Fibroblast of lung (primary cell): ENCODE data around the gene CSTF2T. TPM values are rescaled to one million over a fixed set of nuclear protein-coding genes. Genes with fewer than 3 reads are reported as not detected.

ENCODE experiments used
- DNase-seq, 2 donors: peaks; one replicate each; pipeline versions ENCODE4 v3.0.0 to v3.0.0-alpha.2; 2010; ENCODE audit warnings: low read depth in 2 of 2
- H2AFZ ChIP-seq: 2 replicates; pipeline ENCODE4 v1.5.1; 2012; ENCODE audit warnings: low read length, control low read depth, inconsistent platforms
- H3K27ac ChIP-seq: 2 replicates; pipeline ENCODE4 v1.5.1; 2011; ENCODE audit warnings: low read length, control low read depth; ENCODE audit not compliant: insufficient read depth
- H3K27me3 ChIP-seq: 2 replicates; pipeline ENCODE4 v1.5.1; 2011; ENCODE audit warnings: mild to moderate bottlenecking, low read length; ENCODE audit not compliant: control insufficient read depth, insufficient read depth
- H3K36me3 ChIP-seq: 2 replicates; pipeline ENCODE4 v1.5.1; 2011; ENCODE audit warnings: low read length; ENCODE audit not compliant: control insufficient read depth, insufficient read depth
- H3K4me1 ChIP-seq: 2 replicates; pipeline ENCODE4 v1.5.1; 2011; ENCODE audit warnings: low read length; ENCODE audit not compliant: control insufficient read depth, insufficient read depth; ENCODE audit errors: extremely low read depth
- H3K4me2 ChIP-seq: 2 replicates; pipeline ENCODE4 v1.5.1; 2011; ENCODE audit warnings: low read length, control low read depth; ENCODE audit not compliant: insufficient read depth; ENCODE audit errors: extremely low read depth
- H3K4me3 ChIP-seq, 4 experiments: fragments of 200-600 bp in 1 of 4; sonication (generic) in 1 of 4; replicated peaks in 1 of 4; 2 replicates each; pipeline ENCODE4 v1.5.1; 2011 to 2016; ENCODE audit warnings: low read length in 4 of 4, low read depth in 3 of 4, mild to moderate bottlenecking in 3 of 4, control low read depth in 2 of 4, inconsistent platforms in 1 of 4, mixed read lengths in 1 of 4; ENCODE audit not compliant: insufficient read depth in 1 of 4; ENCODE audit errors: control extremely low read depth in 1 of 4
- H3K79me2 ChIP-seq: 2 replicates; pipeline ENCODE4 v1.5.1; 2012; ENCODE audit warnings: mild to moderate bottlenecking, low read length, inconsistent platforms; ENCODE audit not compliant: control insufficient read depth, insufficient read depth
- H3K9ac ChIP-seq: 2 replicates; pipeline ENCODE4 v1.5.1; 2011; ENCODE audit warnings: mild to moderate bottlenecking, low read length, control low read depth; ENCODE audit not compliant: insufficient read depth
- H3K9me3 ChIP-seq: 2 replicates; pipeline ENCODE4 v1.5.1; 2012; ENCODE audit warnings: low read depth, low read length; ENCODE audit not compliant: control insufficient read depth, insufficient read depth
- H4K20me1 ChIP-seq: 2 replicates; pipeline ENCODE4 v1.5.1; 2011; ENCODE audit warnings: low read length; ENCODE audit not compliant: control insufficient read depth, insufficient read depth; ENCODE audit errors: extremely low read depth
- CTCF ChIP-seq, 2 donors: IDR thresholded peaks in 1 of 2; conservative IDR thresholded peaks in 1 of 2; 1 replicate in 1 of 2; 2 replicates in 1 of 2; pipeline ENCODE4 v1.5.1; 2011 to 2012; ENCODE audit warnings: low read length in 2 of 2, control low read depth in 1 of 2, inconsistent platforms in 1 of 2, low read depth in 1 of 2, mild to moderate bottlenecking in 1 of 2
- EZH2 ChIP-seq: IDR thresholded peaks from 2 replicates; pipeline ENCODE4 v1.5.1; 2012; ENCODE audit warnings: low read length, control low read depth, mild to moderate bottlenecking; ENCODE audit errors: missing control alignments
- polyA plus RNA-seq, 2 donors: library from polyadenylated mRNA; depleted of rRNA in 1 of 2; stranded (reverse) in 1 of 2; unstranded in 1 of 2; fragments of >200 nt; gene quantifications; 2 replicates each; pipeline ENCODE4 v1.2.1, GENCODE V29; 2011 to 2012; ENCODE audit warnings: missing spikeins in 1 of 2
- total RNA-seq: library from RNA; depleted of rRNA; stranded (reverse); fragments of >200 nt; gene quantifications from 2 replicates; pipeline ENCODE4 v1.2.1, GENCODE V29; 2014

CSTF2T gene
- total and polyA plus RNA-seq, 2 donors (not counting 1 experiment from before 2014, with no cell fraction given) = 5.9 to 14.9 TPM

DNA sequence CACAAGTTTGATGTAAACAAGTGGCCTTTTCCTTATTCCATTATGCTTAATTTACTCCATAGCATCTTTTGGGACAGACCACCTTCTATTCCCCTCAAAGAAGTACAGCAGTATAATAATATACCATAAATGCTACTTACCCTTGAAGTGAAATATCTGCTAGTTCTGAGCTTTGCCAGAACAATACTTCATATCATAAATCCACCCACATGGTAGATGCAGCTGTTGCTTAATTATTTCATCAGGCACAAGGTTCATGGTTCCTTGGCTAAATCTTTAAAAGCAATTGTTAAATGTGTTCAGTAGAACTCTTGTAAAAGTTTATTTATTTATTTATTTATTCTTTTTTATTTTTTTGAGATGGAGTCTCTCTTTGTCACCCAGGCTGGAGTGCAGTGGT, 32.9 kb downstream of the CSTF2T start:
- Histone ChIP-seq H3K4me3 (no peak overlapping the region), H2AFZ (no peak overlapping the region), H3K27me3 (no peaks in the 10 kb centered on the region), H3K4me2 (no peak overlapping the region), H3K4me1 (no peaks in the 10 kb centered on the region), H3K36me3 (no peaks in the 10 kb centered on the region), H3K79me2 (no peaks in the 10 kb centered on the region), H3K9ac (no peak overlapping the region), H4K20me1 (no peaks in the 10 kb centered on the region), H3K27ac (no peak overlapping the region), H3K9me3 (no peaks in the 10 kb centered on the region)
- peak in 1 of 2 donors; percentile 53 for DNase-seq
- TF ChIP-seq CTCF (conservative IDR thresholded peaks at IDR 0.05 in 1 of 2, IDR thresholded peaks at IDR 0.05 in 1 of 2; ENCODE audit: low read depth in 1 of 2, low read length in 2 of 2) = no peak
- no peak for TF ChIP-seq EZH2

DNA sequence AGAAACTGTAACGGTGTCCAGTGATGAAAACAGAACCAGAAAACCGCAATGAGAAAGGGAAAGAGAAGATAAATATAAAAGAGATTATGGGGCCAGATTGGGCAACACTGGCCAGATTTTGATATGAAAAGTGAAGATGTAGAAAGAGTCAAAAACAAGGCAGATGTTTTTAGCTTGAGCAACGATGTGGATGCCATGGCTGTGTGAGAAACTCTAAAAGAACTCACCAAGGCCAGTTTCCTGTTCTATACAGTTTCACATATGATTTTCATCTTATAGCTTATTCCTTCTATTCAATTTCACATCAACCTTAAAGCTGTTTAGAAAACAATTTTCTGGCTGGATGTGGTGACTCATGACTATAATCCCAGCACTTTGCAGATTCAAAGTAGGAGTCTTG, 36.3 kb downstream of the CSTF2T start:
- H3K4me3 ChIP-seq = no peak overlapping the region
- H3K27me3 ChIP-seq = no peaks in the 10 kb centered on the region
- H3K79me2 ChIP-seq = no peaks in the 10 kb centered on the region
- no peak overlapping the region for H3K9ac ChIP-seq
- no peaks in the 10 kb centered on the region for H4K20me1 ChIP-seq
- TF ChIP-seq CTCF (conservative IDR thresholded peaks at IDR 0.05 in 1 of 2, IDR thresholded peaks at IDR 0.05 in 1 of 2; ENCODE audit: low read depth in 1 of 2, low read length in 2 of 2) = no peak
- TF ChIP-seq EZH2 = no peak
- DNase-seq = no peak
- no peaks in the 10 kb centered on the region for H3K9me3 ChIP-seq
- no peaks in the 10 kb centered on the region for H3K4me1 ChIP-seq
- no peak overlapping the region for H3K4me2 ChIP-seq
- no peaks in the 10 kb centered on the region for H3K36me3 ChIP-seq
- no peak overlapping the region for H3K27ac ChIP-seq
- no peak overlapping the region for H2AFZ ChIP-seq

DNA sequence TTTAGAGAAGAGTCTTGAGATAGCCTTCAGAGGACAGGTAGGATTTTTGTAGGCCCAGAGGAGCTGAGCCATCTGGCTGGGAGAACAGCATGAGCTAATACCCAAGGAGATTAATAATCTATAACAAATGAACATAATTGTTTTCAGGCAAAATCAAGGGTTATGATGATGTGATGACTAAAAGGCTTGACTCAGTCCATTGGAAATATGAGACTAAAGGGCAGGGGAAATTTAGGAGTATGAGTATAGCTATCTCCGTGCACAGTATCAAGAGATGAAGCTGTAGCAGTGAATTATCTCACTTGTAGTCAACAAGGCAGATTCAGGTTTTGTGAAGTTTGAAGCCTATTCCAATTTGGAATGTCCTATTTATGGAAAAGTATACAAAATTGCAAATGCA, 40.1 kb downstream of the CSTF2T start:
- TF ChIP-seq EZH2 (no peak), CTCF (conservative IDR thresholded peaks at IDR 0.05 in 1 of 2, IDR thresholded peaks at IDR 0.05 in 1 of 2; ENCODE audit: low read depth in 1 of 2, low read length in 2 of 2) (no peak)
- Histone ChIP-seq H3K79me2 (no peaks in the 10 kb centered on the region), H3K4me1 (no peaks in the 10 kb centered on the region), H3K4me2 (no peak overlapping the region), H3K9me3 (no peaks in the 10 kb centered on the region), H3K27ac (no peak overlapping the region), H3K27me3 (no peaks in the 10 kb centered on the region), H3K4me3 (no peak overlapping the region), H3K9ac (no peak overlapping the region), H2AFZ (no peak overlapping the region), H4K20me1 (no peaks in the 10 kb centered on the region), H3K36me3 (no peaks in the 10 kb centered on the region)
- no peak for DNase-seq
